HG03565 (cell line): Measurements from ENCODE around the gene CNNM4.

Experiments used
- ATAC-seq: cut with Tn5 transposase; IDR thresholded peaks from one replicate; pipeline ENCODE4 v1.9.1; 2021; ENCODE audit warnings: mild to moderate bottlenecking, moderate library complexity; ENCODE audit not compliant: unreplicated experiment

CNNM4 gene

DNA sequence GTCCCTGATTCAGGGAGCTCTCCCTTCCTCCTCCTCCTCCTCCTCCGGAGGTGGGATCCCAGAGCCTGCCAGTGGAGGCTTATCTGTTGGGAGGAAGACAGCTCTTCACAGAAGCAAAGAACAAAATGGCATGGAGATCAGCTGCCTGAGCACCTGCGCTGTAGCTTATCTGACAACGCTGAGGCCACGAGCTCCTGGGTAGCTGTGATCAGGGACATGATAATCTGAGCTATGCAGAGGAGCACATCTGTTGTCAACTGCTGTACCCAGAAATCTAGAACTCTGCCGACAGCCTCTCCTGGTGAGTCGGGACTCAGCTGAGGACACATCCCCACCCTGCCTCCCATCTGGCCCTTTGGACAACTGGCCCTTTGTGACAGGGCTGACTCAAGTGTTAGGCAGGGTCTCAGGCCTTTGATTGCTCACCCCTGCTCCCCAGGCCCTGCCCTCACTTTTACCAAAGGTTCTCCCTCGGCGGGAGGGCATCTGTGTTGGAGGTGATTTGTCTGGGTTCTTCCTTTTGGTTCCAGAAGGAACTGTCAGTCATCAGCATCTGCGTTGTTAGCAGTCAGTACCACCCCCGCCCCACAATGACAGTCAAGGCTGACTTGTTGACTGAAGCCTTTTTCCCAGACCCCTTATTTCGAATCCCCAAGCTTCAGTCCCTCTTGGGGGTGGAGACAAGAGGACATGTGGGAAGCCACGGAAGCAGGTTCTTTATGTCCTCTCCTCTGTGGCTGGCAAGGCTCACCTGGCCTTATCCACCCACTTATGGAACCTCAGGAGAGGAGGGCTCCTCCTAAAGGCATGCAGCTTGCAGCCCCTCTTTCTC is 49.5 kb downstream of the CNNM4 start:
- no peak for ATAC-seq

DNA sequence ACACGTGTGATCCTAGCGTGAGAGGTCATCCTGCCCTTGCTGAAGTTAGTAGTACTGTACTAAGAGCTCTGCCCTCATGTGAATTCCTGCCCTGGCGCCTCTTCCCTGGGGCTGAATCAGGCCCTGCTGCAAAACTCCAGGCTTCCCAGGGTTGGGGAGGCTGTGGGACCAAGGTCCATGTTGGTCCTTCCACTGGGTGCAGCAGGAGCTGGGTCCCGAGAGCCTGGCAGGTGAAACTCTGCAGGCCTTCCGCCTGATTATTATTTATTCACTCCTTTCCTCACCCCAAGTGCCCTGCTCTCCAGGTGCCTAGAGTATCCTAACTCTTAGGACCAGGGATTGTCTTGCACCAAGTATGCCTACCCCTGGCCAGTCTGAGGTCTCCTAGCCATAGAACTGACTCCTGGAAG is 50.1 kb downstream of the CNNM4 start:
- ATAC-seq = no peak

DNA sequence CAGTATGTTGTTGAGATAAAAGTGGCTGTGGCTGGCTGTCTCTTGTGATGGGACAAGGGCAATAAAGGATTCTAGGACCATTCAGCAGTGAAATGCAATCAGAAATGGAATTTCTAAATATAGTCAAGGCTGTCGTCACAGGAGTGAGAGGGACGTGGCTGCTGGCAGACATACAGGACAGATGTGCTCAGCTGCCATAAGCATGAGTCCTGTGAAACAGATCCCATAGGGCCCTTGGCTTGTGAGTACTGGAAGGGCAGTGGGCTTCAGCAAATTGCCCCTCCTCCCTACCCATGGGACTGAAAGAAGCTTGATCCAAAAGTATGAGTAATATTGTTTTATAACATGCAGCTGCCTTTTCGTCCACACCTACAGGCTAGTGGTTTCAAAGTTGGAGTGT is 51.2 kb downstream of the CNNM4 start:
- ATAC-seq = no peak

DNA sequence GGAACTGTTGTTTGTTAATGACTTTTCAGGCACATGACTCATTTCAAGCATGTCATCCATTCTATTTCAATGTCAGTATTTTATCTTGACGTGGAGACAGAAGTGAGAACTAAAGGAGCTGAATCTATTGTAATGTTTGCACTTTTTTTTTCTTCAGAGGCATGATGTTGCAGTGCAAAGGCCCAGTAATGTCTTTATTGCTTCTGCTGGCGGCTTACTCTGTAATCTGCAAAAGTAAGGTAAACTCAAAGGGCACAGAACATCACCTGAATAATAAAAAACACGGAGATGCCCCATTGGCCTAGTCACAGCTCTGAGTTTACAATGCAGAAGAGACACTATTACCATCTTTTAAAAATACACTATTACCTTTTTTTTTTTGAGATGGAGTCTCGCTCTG is 53.0 kb downstream of the CNNM4 start:
- no peak for ATAC-seq

DNA sequence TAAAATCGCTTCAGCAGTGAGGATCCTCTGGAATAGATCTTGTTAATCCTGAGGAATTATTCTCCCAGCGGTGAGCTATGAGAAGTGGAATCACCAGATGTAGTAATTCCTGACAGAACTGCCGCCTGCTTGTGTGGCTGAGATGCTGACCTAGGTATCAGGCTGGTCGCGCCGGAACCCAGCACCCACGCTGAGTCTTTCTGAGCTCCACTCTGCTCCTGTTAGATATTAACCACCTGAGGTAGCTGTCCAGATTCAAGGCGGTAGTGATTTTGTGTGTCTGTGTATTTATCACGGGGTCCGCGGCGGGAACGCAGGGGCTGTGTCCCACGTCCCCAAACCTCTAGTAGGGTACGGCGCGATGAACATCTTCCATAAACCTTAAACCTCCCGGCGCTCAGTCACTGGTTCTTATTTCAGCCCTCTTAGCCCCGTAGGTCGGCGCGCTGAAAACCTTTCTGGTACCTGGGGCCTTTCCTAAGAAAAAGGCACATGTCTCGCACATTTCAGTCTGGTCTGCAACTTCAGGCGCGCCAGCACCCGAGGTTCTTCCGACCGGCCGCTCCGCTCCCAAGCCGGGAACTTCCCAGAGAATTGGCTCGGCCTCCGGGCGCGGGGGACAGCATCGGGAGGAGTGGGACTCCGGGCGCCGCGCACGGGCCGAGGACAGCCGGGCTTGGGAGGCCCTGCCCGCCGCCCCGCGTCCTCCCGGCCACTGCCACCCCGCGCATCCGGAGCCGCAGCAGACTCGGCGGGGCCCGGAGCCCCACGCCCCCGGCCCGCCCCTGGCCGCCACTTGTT is 54.8 kb downstream of the CNNM4 start:
- ATAC-seq = no peak

DNA sequence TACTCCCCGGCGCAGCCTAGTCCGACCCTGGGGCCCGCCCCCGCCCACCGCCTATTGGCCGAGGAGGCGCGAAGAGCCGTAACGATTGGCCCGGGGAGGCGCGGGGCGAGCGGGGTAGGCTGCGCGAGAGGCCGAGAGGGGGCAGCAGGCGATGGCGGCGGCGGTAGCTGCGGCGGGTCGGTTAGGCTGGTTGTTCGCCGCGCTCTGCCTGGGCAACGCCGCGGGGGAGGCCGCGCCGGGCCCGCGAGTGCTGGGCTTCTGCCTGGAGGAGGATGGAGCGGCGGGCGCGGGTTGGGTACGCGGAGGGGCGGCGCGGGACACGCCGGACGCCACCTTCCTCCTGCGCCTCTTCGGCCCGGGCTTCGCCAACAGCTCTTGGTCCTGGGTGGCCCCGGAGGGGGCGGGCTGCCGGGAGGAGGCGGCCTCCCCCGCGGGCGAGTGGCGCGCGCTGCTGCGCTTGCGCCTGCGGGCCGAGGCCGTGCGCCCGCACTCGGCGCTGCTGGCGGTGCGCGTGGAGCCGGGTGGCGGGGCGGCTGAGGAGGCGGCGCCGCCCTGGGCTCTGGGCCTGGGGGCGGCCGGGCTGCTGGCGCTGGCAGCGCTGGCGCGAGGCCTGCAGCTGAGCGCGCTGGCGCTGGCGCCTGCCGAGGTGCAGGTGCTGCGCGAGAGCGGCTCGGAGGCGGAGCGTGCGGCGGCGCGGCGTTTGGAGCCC is 55.6 kb downstream of the CNNM4 start, which contains the start of gene CNNM3:
TSS of gene CNNM3 (plus strand) at position 142 of the 709 bp plus-strand sequence. CDS start at position 152, 10 bp downstream.
- ATAC-seq = peak; percentile 60

DNA sequence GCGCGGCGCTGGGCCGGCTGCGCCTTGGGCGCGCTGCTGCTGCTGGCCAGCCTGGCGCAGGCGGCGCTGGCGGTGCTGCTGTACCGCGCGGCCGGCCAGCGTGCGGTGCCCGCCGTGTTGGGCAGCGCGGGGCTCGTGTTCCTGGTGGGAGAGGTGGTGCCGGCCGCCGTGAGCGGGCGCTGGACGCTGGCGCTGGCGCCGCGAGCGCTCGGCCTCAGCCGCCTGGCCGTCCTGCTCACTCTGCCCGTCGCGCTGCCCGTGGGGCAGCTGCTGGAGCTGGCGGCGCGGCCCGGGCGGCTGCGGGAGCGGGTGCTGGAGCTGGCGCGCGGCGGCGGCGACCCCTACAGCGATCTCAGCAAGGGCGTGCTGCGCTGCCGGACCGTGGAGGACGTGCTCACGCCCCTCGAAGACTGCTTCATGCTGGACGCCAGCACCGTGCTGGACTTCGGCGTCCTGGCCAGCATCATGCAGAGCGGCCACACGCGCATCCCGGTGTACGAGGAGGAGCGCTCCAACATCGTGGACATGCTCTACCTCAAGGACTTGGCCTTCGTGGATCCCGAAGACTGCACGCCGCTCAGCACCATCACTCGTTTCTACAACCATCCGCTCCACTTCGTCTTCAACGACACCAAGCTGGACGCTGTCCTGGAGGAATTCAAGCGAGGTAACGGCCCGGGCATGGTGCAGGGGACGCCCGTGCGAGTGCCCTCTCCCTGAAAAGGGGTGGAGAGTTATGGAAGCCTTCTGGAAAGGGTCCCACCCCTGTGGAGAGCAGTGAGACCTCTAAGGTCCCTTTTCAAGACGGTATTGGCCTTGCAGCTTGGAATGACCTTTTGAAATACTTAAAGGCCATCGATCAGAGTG is 56.4 kb downstream of the CNNM4 start:
- ATAC-seq = no peak

DNA sequence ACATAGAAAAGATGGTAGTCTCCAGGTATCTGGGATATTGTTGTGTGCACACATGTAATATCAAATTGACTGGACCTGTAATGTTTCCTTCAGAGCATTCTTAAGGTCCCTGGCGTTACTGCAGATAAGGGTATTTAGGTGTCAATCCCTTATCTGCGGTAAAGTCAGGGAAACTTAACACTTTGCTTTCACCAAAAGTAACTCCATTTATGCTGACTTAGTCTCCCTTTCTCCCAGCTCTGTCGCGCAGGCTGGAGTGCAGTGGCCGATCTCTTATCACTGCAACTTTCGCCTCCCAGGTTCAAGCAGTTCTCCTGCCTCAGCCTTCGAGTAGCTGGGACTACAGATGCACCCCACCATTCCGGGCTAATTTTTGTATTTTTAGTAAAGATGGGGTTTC is 57.2 kb downstream of the CNNM4 start:
- ATAC-seq = no peak

DNA sequence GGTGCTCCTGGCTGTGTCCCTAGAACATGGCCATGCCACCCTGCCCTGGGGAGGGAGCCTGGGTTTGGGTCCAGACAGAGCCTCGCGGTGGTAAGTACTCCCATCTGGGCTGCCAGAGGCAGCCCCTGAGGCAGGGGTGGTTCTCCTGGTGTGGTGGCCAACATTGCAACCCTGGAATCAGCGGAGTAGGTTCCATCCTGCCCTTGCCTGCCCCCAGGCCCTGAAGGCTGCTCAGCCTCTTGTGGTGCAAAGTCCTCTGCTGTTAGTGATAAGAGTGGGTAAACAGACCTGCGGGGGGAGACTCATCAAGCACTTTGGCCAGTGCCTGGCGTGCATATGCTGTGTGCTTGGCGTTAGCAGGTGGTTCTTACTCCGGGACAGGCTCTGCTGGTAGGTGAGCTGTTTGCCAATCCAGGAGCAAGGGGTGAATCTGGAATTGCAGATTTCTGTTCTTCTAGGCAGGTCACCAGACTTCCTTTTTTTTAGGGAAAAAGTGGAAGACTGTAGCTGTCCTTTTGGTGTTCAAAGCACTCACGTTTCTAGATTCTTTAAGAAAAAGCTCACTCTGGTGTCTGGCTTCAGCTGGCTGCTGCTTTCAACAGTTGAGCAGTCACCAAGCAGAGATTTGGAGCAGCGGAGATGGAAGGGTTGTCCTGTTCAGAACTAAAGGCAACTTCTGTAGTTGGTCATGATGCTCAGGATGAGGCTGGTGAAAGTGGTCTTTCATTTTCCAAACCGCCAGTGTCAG is 58.6 kb downstream of the CNNM4 start:
- no peak for ATAC-seq

DNA sequence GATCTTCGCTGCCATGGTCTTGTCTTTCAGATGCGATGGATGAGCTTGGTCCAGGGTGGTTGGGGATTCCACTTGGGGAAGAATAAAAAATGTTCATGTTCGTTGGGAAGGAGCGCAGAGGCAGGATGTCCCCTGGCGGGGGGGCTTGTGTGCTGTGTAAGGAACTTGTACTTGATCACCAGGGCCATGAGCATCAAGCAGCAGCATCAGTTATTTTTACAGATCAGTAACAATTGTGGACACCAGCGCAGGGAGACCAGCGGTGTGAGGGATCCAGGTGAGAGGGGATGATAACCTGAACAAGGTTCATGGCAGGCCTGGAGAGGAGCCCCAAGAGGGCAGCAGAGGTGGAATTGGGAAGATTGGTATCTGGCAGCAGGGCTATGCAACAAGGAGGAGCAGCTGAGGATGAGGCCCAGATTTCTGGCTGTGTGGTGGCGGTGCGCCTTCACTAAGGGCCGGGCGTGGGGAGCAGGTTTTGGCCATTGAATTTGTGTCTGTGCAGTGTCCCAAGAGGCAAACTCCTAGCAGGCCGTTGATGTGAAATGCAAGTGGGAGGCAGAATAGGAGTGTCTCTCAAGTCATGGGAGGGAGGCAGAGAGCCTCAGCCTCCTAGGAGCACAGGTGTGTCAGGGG is 59.3 kb downstream of the CNNM4 start:
- no peak for ATAC-seq

DNA sequence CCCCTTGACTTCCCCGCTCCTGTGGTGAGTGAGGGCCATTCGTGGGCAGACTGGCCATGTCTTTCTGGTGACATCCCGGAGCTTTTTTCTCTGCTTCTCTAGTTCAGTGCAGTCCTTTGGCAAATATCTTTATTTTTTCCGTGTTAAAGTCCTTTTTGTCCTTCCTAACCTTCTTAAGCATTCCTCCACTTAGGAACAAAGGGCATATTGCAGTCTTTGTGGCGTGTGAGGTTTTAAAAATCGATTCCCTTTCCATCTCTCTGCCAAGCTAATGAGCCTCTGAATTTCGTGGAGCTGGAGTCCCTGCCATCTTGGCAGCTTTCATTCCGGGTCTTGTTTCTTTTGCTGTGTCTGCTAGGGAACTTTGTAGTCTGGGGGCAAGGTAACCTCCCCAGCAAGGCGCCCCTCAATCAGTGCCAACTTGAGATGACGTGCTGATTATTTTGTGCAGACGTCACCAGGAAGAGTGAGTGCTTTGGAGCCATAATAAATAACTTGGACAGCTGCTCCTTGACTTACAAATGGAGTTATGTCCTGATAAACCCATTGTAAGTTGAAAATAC is 60.5 kb downstream of the CNNM4 start:
- ATAC-seq = no peak

DNA sequence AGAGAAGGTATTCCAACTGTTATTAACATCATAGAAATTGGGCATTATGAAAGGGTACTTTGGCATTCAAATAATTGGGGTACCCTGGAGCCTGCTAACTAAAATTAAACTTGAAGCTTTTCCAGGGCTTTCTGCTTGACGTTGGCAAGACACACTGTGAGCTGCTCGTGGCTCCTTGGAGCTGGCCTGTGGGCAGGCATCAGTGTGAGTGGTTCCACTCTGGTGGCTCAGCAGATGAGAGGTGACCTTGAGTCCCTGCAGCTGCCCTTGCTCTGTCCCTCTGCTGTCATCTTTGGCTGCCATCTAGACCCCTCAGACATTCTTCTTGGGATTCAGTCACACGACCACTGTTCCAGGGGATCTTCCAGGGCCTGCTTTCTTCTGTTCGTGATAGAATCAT is 62.1 kb downstream of the CNNM4 start:
- no peak for ATAC-seq

DNA sequence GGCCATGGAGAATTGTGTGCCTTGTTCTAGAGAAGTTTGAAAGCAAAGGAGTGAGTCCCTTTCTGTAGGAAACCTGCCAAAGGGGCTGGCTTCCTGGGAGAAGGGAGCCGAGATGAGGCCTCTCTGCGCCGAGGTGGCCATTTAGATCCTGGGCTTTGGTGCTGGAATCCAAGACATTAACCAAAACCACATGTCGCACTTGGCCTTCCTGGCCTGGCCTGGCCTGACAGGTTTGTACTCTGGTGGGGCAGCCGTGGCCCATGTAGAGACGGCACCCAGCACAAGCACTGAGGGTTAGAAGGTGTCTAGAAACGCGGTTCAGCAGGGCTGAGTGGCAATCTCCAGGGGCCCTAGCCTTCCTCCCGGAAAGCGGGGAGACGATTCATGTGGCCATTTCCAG is 62.5 kb downstream of the CNNM4 start:
- ATAC-seq = no peak

DNA sequence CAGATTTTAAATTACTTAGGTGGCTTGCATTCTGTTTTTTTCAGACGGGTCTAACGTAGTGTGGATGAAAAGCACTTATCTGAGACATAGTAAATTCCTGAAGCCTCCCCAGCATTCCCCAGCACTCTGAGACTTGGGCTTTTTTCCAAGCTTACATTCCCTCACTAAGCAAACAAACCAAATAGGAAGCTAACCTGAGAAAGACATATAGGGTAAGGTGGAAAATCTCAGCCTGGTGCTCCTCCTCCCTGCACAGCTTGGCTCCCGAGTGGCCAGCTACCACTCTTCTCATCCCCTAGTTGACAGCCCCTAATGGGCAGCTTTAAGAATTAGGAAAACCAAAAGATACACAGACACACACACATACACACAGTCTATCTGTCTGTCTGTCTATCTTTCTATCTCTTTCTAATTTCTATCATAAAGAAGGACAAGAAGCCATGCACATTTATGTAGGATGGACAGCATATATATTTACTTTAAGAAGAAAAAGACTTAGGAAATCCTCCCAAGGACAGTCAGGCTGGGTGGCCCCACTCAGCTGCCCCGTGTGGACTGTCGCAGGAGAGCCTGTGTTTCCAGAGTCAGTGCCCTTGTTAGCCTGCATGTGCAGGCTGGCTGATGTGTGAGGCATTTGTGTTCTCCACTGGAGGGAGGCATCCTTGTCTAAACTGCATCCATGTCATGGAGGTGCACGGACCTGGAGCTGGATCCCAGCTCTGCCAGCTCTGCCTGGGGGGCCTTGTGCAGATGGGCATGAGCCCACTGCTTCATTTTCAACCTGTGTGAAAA is 63.6 kb downstream of the CNNM4 start:
- no peak for ATAC-seq

DNA sequence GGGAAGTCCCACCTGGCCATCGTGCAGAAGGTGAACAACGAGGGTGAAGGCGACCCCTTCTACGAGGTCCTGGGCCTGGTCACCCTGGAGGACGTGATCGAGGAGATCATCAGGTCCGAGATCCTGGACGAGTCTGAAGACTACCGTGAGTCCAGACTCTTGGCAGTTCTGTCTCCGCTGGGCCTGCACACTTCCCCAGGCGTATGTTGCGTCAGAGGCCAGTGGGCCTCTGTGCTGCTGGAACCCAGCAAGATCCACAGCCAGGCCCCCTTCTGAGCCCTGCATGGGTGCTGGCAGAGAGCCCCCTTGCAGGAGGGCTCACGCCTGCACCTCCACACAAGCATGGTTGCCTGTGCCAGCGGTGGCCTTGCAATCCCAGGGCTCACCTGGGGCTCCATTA is 64.4 kb downstream of the CNNM4 start:
- ATAC-seq = no peak

DNA sequence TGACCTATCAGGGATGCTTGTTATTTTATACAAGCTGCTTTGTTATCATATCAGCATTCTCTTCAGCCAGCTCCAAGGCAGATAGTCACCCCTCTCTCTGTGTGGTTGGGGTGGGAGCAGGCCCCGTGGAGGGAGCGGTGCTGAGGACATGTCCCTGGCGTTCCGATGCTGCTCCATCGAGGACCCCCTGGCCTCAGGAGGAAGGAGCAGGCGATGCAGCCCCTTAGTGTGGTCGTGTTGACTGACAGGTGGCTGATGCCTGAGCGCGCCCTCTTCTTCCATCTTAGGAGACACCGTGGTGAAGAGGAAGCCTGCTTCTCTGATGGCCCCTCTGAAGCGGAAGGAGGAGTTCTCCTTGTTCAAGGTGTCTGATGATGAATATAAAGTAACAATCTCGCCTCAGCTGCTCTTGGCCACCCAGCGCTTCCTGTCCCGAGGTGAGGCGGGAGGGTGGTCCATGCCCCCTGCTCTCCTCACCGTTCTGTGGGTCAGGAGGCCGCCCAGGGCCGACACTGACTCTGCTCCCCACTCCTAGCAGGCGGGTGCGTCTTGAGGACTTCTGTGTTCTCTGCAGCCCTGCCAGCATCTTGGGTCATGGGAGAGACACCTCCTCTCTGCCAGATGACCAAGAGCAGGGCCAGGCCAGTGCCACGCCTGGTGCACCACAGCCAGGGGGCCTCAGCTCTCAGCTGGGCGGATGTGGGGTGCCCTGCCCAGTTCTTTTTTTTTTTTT is 66.0 kb downstream of the CNNM4 start:
- ATAC-seq = no peak

DNA sequence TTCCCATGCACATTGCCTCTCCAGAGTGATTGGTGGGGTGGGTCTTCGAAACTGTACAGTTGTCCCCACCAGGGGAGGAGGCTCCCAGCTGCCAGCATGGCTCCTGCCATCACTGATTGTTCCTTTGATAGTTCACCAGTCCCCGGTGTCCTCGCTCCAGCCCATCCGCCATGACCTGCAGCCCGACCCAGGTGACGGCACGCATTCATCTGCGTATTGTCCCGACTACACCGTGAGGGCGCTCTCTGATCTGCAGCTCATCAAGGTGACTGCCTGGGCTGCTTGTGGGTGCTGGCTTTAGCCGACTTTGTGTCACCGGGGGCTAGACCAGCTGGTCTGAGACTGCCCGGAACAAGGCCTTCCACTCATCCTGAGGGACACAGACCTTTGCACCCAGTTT is 67.7 kb downstream of the CNNM4 start:
- ATAC-seq = no peak

DNA sequence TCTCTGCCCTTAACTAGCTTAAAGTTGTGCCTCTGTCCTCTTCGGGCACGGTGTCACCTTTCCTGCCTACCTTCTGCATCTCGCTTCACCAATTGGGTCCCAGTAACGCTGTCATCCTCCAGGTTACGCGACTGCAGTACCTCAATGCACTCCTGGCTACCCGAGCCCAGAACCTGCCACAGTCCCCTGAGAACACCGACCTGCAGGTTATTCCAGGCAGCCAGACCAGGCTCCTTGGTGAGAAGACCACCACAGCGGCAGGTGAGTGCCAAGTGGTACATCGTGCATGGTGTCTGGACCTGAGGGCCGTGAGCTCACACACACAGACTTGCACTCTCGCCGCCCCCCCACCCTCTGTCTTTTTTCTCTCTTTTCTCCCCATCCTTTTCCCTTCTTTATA is 68.2 kb downstream of the CNNM4 start:
- ATAC-seq = no peak
